ENCODE data around the gene LAMC3.

DNA sequence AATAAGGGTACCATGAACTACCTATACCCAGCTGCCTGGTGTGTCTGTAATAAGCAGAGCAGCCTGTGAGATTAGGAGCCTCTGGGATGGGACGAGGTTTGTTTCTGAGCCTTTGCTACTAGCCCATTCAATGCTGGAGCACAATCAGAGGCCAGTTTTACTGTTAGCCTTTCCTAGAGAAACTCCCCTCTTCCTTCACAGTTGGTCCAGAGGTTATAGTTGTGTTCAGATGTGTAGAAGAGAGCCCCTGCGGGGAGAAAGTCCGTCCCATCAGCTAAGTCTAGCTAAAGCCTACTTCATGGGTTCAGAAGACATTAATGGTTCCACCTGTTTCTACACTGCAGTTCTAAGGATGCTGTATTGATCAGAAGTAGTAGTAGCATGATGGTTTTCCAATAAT is 133.2 kb downstream of the LAMC3 start:
- no peak for TF ChIP-seq CTCF (IDR thresholded peaks at IDR 0.05)
- no peak for TF ChIP-seq POLR2AphosphoS5 (IDR thresholded peaks at IDR 0.05)
- no peak for TF ChIP-seq EP300 (IDR thresholded peaks at IDR 0.05; ENCODE audit: low read depth)
- TF ChIP-seq POLR2A (IDR thresholded peaks at IDR 0.05): no peak
